Measurements from ENCODE around the gene RSAD2.
"Not testable (repeated sequence)": the region's sequence is repeated elsewhere in the genome, so short reads cannot be mapped to it uniquely, and the experiment has no call there.

Gene RSAD2

GRCh38 chr2:6877402-6878304 lies at the start of gene RSAD2:
Gene RSAD2, plus strand, starts transcription at chr2:6877777. Its CDS starts 24 bp downstream, at chr2:6877801.
- FAIRE-seq: no peak

- FAIRE-seq: peak; percentile 99
These were observed 49.3 kb upstream of the RSAD2 start for GRCh38 chr2:6828299-6828584.

DNA sequence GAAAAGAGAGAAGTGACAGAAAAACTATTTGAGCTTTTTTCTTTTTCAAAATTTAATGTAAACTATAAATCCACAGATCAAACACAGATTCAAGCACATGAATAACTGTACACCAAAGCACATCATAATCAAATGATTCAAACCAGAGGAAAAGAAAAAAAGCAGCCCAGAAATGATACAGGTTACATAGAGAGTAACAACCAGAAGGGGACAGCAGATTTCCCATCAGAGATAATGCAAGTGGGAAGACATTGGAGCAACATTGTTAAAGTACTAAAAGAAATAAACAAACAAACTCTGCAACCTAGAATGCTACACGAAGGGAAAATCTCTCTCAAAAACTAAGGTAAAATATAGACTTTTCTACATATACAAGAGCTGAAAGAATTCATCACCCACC lies 46.3 kb upstream of the RSAD2 start:
- FAIRE-seq: no peak

DNA sequence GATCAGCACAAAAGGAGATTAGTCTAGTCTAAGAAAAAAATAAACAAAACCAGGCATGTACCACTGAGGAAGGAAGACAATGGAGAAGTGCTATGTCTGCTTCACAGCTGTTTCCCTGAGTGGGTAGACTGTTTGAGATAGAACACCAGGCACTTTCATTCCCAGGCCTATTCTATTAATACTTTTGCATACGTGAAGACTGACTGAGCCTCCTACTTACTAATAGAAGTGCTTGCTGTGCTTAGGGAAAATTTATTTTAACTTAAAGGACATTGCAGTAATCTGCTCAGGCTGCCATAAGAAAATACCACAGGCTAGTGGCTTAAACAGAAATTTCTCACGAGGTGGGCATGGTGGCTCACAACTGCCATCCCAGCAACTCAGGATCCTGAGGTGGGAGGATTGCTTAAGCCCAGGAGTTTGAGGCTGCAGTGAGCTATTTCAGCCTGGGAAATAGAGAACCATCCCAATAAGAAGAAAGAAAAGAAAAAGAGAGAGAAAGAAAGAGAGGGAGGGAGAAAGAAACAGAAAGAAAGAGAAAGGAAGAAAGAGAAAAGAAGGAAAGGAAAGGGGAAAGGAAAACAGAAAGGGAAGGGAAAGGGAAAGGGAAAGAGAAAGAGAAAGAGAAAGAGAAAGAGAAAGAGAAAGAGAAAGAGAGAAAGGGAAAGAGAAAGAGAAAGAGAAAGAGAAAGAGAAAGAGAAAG lies 44.8 kb upstream of the RSAD2 start:
- FAIRE-seq: no peak

DNA sequence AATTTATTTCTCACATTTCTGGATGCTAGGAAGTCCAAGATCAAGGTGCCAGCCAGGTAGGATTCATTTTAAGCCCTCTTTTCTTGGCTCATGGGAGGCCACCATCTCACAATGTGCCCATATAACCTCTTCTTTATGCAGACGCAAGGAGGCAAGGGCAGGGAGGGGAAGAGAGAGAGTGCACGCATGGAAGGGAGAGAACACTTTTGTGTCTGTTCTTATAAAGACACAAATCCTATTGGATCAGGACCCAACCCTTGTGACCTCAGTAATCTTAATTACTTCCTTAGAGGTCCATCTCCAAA lies 44.3 kb upstream of the RSAD2 start:
- FAIRE-seq: no peak

- no peak for FAIRE-seq
These were observed 43.4 kb upstream of the RSAD2 start for GRCh38 chr2:6834163-6834562.

- no peak for FAIRE-seq
These were observed 42.1 kb upstream of the RSAD2 start for GRCh38 chr2:6835467-6835866.

- FAIRE-seq: no peak
These were observed 38.8 kb upstream of the RSAD2 start for GRCh38 chr2:6838673-6839319.

GRCh38 chr2:6841537-6842287 lies 35.9 kb upstream of the RSAD2 start:
- no peak for FAIRE-seq

GRCh38 chr2:6845312-6845711 lies 32.3 kb upstream of the RSAD2 start:
- FAIRE-seq: no peak

DNA sequence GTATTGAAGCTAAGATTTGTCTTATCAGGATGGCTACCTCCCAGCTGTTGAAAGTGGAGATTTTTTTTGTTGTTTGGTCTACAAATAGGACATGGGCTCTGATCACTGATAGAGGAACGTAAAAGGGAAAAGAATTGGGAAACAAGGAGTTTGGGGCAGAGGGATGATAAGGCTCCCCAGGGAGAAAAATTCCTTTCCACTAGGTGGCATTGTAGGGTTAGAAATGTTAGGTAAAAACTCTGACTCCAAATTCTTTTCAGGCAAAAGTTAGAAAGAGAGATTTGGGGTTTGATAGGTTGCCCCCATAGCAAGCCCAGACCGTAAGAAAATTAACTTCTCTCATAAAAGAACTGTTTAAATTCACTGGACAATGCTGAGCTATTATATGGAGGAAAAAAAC lies 31.7 kb upstream of the RSAD2 start:
- FAIRE-seq: no peak

DNA sequence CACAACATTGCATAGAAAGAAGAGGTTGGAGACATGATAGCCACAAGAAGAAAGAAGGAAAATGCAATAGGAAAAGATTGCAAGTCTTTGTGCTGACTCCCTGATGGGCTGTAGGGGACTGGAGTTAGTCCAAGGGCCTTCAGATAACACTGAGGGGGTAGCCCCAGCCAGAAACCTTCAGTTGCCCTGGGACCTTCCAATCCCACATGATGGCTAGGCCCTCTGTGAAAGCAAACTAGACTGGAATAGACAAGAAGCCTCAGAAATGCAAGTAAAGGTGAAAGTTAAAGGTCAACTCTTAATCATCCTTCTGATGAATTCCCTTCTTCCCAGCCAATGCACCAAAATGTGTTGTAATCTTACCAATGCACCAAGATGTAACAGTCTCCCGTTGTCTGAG lies 31.0 kb upstream of the RSAD2 start:
- FAIRE-seq: no peak

DNA sequence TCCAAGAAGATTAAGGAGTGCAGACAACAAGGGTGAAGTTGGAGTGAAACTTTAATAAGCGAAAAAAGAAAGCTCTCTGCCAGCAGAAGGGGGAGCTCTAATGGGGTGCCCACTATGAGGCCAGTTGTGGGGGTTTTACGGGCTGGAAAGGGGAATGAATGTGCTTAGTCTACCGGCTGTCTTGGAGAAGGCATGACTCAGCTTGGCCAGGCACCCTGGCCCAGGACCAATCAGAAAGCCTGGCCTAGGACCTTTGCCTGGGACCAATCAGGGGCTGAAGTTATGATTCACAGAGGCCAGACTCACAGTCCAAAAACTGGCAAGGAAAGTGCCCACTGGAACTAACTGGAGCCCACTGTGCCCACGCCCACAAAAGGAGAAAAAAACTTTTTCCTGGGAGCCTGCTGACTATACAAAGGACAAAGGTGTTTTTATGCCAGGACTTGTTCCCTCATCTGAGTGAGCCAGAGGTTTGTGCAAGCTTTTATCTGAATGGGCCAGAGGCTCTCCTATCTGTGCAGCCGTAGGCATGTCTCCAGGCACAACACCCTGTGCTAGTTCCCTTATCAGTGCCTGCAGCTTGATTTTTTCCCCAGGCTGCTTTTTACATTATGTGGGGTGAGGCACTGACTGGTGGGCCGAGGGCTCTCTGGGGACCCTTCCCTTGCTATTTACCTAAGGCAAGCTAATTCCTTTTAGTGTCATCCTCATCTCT lies 30.5 kb upstream of the RSAD2 start:
- no peak for FAIRE-seq

- FAIRE-seq: no peak
These were observed 25.4 kb upstream of the RSAD2 start for GRCh38 chr2:6852195-6852594.

DNA sequence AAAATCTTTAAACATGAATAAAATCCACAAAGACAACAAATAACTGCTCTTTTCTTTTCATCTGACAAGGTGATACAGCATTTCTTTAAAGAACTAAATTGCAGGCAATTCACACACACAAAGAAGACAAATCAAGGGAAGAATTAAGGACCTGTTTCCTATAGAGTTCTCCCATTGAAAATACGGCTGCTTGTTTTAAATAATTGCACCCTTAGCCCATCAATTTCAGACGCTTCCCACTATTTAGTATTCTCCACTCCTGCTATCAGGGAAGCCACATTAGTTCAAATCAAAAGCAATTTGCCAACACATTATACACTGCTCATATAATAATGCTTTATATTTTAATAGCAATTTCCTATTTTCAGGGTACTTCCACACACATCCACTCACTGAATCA lies 23.2 kb upstream of the RSAD2 start:
- FAIRE-seq: no peak

DNA sequence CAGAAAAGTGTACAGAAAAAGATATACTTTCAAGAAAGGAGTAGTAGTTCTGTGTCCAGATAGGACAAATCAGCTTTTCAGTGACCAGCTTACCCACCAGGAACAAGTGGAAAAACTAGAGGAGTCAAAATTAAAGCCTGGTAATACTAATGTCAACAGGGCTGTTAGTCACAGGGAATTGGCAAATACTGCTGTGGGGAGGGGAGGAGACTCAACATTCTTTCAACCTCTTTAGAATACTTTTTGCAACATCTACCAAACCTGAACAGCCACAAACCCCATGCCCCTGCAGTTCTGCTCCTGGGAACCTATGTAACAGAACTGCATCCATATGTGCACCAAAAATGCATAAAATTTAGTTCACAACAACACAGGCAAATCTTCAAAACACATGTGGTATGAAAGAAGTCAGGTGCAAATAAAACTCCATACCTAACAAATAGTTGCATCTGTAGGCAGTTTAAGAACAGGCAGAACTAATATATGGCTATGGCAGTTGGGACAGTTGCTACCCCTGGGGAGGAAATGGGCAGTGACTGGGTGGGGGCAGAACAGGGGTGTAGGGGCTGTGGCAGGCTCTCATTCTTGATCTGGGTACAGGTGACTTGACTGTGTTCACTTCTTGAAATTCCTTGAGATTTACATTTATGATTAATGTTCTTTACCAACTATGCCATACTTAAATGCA lies 21.6 kb upstream of the RSAD2 start:
- no peak for FAIRE-seq

- FAIRE-seq: no peak
These were observed 21.0 kb upstream of the RSAD2 start for GRCh38 chr2:6856548-6856920.

GRCh38 chr2:6858466-6859027 lies 19.0 kb upstream of the RSAD2 start:
- not testable (repeated sequence) for FAIRE-seq

GRCh38 chr2:6860296-6860695 lies 17.3 kb upstream of the RSAD2 start:
- no peak for FAIRE-seq

DNA sequence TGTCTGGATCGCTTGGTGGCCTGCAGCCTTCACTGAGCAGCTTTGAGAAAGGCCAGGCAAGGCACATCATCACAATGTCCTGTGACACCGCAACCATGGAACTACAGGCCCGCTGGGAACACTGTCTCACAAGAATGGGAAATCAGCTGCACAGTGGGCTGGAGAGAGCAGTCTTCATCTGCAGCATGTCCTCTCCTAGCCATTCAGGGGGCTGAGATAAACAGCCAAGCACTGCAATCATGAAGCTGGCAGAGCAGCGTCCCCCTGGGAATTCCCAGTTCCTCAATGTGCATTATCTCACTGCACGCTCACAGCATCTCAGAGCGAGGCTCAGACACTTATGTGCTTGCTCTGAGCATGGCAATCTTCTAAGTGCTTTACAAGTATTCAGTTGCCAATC lies 13.8 kb upstream of the RSAD2 start:
- FAIRE-seq: no peak

- FAIRE-seq: no peak
These were observed 13.3 kb upstream of the RSAD2 start for GRCh38 chr2:6864231-6864754.

Data from endometrium (tissue), 2 donors.